GM12892 (cell line): ENCODE results near the gene RBM20.

ENCODE experiments used
- POLR2A ChIP-seq: IDR thresholded peaks from 2 replicates; pipeline ENCODE4 v1.6.1; 2011; ENCODE audit warnings: low read depth, low read length, control low read depth
- POLR2AphosphoS5 ChIP-seq: IDR thresholded peaks from 2 replicates; pipeline ENCODE4 v1.6.1; 2011; ENCODE audit warnings: low read depth, low read length, control low read depth

DNA sequence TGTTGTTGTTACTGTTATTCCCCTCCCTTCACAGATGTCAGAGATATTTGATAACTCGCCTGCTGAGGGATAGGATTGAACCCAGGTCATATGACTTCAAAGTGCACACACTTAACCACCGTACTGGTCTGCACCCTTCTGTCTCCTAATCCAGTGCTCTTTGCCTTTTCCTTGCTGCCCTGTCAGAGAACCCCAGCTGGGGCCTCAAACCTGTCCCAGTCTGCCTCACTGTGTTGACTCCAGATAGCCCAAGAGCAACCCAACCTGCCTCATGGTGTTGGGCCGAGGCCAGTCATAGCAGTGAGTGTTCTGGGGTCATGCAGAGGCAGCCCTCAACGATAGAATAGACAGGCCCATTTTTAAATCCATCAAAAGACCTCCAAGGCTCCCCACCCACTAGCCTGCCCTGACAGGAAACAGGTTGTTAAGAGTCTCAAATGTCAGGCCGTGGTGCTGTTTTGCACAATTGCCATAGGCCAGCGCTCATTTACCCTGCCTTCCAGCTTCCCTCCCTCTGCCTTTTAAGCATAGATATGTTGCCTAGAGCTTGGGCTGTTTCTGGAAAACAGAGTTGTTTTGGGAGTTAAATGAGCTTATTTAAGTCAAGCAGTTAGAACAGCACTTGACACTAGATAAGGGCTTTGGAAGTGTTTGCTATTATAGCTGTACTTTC, 190.6 kb downstream of the RBM20 start:
- no peak for TF ChIP-seq POLR2A
- no peak for TF ChIP-seq POLR2AphosphoS5
